Measurements from ENCODE around the gene LDAH. TPM values are rescaled to one million over a fixed set of nuclear protein-coding genes. Genes with fewer than 3 reads are reported as not detected.

Gene LDAH
- total RNA-seq, 1 experiment from 2014 or later, result 17.2 TPM

DNA sequence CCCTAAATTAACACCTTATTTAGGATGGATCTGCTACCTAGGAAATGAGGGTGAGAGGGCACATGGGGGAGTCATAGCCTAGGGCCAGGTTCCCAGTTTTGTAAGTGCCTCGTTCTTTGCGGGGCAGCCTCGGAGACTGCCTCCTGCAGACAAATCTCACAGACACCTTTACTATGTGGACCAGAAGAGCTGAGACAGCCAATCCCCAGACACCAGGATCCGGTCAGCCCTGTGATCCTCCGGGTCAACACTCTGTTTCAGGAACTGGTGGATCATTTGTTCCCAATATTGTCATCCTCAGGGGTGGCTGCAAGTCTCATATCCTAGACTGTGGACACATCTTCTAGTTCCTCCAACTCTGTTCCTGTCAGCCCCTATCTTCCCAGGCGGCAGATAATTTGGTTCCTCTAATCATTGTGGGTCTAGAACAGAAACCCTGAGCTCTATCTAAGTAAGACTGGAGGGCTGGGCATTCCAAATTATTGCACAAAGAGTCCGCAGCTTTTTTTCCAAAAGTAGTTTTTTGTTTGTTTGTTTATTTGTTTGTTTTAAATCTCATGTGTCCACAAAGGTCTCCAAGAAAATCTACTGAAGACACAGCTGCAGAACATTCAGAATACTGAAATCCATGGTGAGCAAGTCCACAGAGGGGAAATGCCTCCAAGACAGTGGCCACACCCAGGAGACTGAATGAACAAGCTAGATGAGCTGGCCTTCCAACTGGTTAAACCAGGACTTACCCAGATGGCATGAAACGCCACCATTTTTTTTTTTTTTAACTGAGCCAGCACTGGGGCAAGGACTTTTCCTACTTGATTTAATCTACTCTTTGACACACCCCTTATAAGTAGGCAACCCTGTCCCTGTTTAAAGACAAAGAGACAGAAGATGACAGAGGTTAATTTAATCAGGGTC, 162.1 kb downstream of the LDAH start:
- H3K9me3 ChIP-seq (ENCODE audit: control insufficient read depth, insufficient read depth, low read depth, low read length), result no peaks in the 10 kb centered on the region
- TF ChIP-seq CTCF (IDR thresholded peaks at IDR 0.05) (0 out of 2 replicates have a peak, but pooled peaks have one; percentile 42), TCF7L2 (IDR thresholded peaks at IDR 0.05; ENCODE audit: low read depth, low read length) (no peak), POLR2AphosphoS5 (IDR thresholded peaks at IDR 0.05; ENCODE audit: low read depth, low read length) (no peak), REST (IDR thresholded peaks at IDR 0.05; ENCODE audit: insufficient read depth in 1 of 2, low read depth in 2 of 2, low read length in 1 of 2) (no peak)
- no peak for DNase-seq (ENCODE audit: low read depth, low spot score)
- ATAC-seq, result no peak
- intact Hi-C loops (cut with micrococcal nuclease; ENCODE audit: unreplicated experiment), result loop anchor here (1.0 to 10.0 kb wide), 4 partner anchors 114 to 458 kb away; no protein-coding TSS in a partner anchor
- BruUV-seq (replicated peaks), result no TSS peak
- peaks cover 41% of the 10 kb centered on the region for H3K27me3 ChIP-seq (ENCODE audit: control insufficient read depth, insufficient read depth, low read length)
- no peak overlapping the region for H3K27ac ChIP-seq (ENCODE audit: low read length)
- ChIA-PET POLR2A (no interaction called here), CTCF (interaction anchor here (0.6 to 2.0 kb wide), 6 partner anchors 121 to 462 kb away, joined by 3 to 40 read pairs (median 4); no protein-coding TSS in a partner anchor)
- H3K36me3 ChIP-seq (ENCODE audit: control insufficient read depth, insufficient read depth, low read length), result no peaks in the 10 kb centered on the region
- peaks cover 6% of the 10 kb centered on the region for H3K4me1 ChIP-seq (ENCODE audit: control insufficient read depth, insufficient read depth, low read length)
- in situ Hi-C loops (cut with HindIII; ENCODE audit: low pct_unique_long_range_greater_than_20kb, low sequenced_read_pairs), result no loop called here
- H3K4me3 ChIP-seq (ENCODE audit: low read depth in 2 of 2, low read length in 2 of 2), result no peak overlapping the region

DNA sequence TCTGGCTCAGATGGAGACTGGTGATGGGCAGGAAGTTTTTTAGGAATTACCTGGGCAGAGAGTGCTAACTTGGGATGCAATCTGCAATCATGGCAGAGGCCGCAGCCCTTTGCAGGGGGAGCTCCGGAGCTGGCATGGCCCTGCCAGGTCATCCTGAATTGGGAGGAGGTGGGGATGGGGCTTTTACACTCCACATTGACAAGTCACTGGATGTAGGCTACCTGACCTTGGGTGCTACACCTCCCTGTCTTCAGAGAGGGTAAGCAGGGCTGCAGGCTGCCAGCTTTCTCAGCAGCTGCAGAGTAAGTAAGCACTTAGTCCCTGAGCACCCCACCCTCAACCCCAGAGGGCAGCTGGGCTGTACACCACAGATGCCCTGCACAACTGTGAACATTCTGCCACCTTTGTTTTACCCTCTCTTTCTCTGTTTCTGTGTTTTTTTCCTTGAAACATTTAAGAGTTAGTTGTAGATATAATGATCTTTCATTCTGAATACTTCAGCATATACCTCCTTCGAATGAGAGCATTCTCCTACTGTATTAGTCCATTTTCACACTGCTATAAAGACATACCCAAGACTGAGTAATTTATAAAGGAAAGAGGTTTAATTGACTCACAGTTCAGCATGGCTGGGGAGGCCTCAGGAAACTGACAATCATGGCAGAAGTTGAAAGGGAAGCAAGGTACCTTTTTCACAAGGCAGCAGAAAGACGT, 165.2 kb downstream of the LDAH start:
- no peak for TF ChIP-seq REST (IDR thresholded peaks at IDR 0.05; ENCODE audit: insufficient read depth in 1 of 2, low read depth in 2 of 2, low read length in 1 of 2)
- no peak for TF ChIP-seq SIN3A (IDR thresholded peaks at IDR 0.05; ENCODE audit: borderline replicate concordance, insufficient read depth, low read depth, low read length)
- no peak for TF ChIP-seq CTCF (IDR thresholded peaks at IDR 0.05)
- TF ChIP-seq TCF7L2 (IDR thresholded peaks at IDR 0.05; ENCODE audit: low read depth, low read length), result no peak
- TF ChIP-seq POLR2AphosphoS5 (IDR thresholded peaks at IDR 0.05; ENCODE audit: low read depth, low read length), result no peak
- ATAC-seq (no peak), DNase-seq (ENCODE audit: low read depth, low spot score) (no peak)
- Histone ChIP-seq H3K4me3 (ENCODE audit: low read depth in 2 of 2, low read length in 2 of 2) (no peak overlapping the region), H3K4me1 (ENCODE audit: control insufficient read depth, insufficient read depth, low read length) (no peaks in the 10 kb centered on the region), H3K36me3 (ENCODE audit: control insufficient read depth, insufficient read depth, low read length) (no peaks in the 10 kb centered on the region), H3K27ac (ENCODE audit: low read length) (no peak overlapping the region), H3K27me3 (ENCODE audit: control insufficient read depth, insufficient read depth, low read length) (peaks cover 18% of the 10 kb centered on the region), H3K9me3 (ENCODE audit: control insufficient read depth, insufficient read depth, low read depth, low read length) (no peaks in the 10 kb centered on the region)
- no TSS peak for BruUV-seq (replicated peaks)
- intact Hi-C loops (cut with micrococcal nuclease; ENCODE audit: unreplicated experiment) (no loop called here), in situ Hi-C loops (cut with HindIII; ENCODE audit: low pct_unique_long_range_greater_than_20kb, low sequenced_read_pairs) (no loop called here)
- CTCF ChIA-PET, result no interaction called here
- POLR2A ChIA-PET, result no interaction called here

Data from Panc1 (cell line).